Progenitor cell of endocrine pancreas (in vitro differentiated cells): ENCODE data around the gene HIF3A. TPM values are rescaled to one million over a fixed set of nuclear protein-coding genes. Genes with fewer than 3 reads are reported as not detected.

Experiments
- DNase-seq: peaks from one replicate; pipeline ENCODE4 v3.0.0; 2021; ENCODE audit warnings: low spot score; ENCODE audit not compliant: unreplicated experiment
- H3K27ac Mint-ChIP-seq: 2 replicates; pipeline ENCODE4 v1.8.0; 2021; ENCODE audit warnings: mild to moderate bottlenecking, moderate library complexity, mixed read lengths
- H3K27me3 Mint-ChIP-seq: 2 replicates; pipeline ENCODE4 v1.8.0; 2021; ENCODE audit warnings: mixed read lengths
- H3K36me3 Mint-ChIP-seq: 2 replicates; pipeline ENCODE4 v1.8.0; 2022; ENCODE audit warnings: mixed read lengths; ENCODE audit not compliant: insufficient read depth
- H3K4me1 Mint-ChIP-seq: 2 replicates; pipeline ENCODE4 v1.8.0; 2021; ENCODE audit warnings: low read depth, mixed read lengths
- H3K4me3 Mint-ChIP-seq: 2 replicates; pipeline ENCODE4 v1.8.0; 2021; ENCODE audit warnings: low read depth, mild to moderate bottlenecking, moderate library complexity, mixed read lengths
- H3K9me3 Mint-ChIP-seq: 2 replicates; pipeline ENCODE4 v1.8.0; 2021; ENCODE audit warnings: low read depth, mixed read lengths
- total RNA-seq: library from RNA; stranded (reverse); gene quantifications from 2 replicates; pipeline ENCODE4 v1.2.1, GENCODE V29; 2021
- TF ChIP-seq, protein P1 (sequence below): fragments of 200-600 bp; sonication (generic); IDR thresholded peaks from one replicate; pipeline ENCODE4 v1.5.0; 2021; ENCODE audit warnings: antibody characterized with exemption, mild to moderate bottlenecking; ENCODE audit not compliant: unreplicated experiment

Gene HIF3A
- total RNA-seq, 1 donor from 2014 or later: 37.6 TPM

DNA sequence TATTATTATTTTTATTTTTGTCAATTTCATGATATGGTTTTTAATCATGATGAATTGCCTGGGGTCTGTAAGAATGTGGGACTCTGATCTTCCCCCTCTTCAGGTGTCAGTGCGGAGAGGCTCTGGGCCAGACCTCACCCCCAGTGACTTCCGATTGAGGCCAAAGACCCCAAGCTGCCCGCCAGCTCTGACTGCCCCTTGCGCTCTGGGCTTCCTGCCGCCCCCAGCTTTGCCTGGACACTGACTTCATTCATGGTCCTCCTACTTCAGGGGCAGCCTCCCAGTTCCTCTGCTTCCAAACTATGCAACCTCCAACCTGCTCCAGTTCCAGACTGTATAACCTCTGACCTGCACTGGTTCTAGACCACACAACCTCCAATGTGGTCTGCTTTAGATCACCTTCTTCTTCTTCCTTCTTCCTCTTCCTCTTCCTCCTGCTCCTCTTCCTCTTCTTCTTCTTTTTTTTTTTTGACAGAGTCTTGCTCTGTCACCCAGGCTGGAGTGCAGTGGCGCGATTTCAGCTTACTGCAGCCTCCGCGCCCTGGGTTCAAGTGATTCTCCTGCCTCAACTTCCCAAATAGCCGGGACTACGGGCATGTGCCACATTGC, 43.3 kb downstream of the HIF3A start:
- Mint-ChIP-seq H3K27ac (no peak overlapping the region), H3K9me3 (no peaks in the 10 kb centered on the region), H3K4me1 (no peaks in the 10 kb centered on the region), H3K4me3 (no peak overlapping the region), H3K36me3 (peaks cover 10% of the 10 kb centered on the region), H3K27me3 (no peaks in the 10 kb centered on the region)
- DNase-seq: no peak
- TF ChIP-seq, protein P1, sequence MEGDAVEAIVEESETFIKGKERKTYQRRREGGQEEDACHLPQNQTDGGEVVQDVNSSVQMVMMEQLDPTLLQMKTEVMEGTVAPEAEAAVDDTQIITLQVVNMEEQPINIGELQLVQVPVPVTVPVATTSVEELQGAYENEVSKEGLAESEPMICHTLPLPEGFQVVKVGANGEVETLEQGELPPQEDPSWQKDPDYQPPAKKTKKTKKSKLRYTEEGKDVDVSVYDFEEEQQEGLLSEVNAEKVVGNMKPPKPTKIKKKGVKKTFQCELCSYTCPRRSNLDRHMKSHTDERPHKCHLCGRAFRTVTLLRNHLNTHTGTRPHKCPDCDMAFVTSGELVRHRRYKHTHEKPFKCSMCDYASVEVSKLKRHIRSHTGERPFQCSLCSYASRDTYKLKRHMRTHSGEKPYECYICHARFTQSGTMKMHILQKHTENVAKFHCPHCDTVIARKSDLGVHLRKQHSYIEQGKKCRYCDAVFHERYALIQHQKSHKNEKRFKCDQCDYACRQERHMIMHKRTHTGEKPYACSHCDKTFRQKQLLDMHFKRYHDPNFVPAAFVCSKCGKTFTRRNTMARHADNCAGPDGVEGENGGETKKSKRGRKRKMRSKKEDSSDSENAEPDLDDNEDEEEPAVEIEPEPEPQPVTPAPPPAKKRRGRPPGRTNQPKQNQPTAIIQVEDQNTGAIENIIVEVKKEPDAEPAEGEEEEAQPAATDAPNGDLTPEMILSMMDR: no peak

DNA sequence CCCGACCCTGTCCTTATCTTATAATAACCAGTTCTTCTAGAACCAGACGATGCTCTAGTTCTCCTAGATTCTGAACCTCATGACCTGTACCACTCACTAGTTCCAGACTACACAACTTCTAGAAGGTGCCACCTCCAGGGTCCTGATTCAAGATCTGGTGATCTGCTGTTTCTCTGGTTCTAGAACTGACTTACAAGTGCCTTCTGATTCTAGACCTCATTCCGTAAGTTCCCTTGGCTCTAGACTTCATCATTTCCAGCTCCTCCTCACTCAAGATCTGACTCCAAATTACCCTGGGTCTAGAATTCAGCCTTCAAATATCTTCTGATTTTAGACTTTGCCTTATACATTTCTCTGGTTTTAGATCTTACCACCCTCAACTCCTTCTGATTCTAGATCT, 45.1 kb downstream of the HIF3A start:
- Mint-ChIP-seq H3K4me1 (no peaks in the 10 kb centered on the region), H3K4me3 (no peak overlapping the region), H3K27ac (no peak overlapping the region), H3K9me3 (no peaks in the 10 kb centered on the region), H3K27me3 (no peaks in the 10 kb centered on the region), H3K36me3 (peaks cover 10% of the 10 kb centered on the region)
- DNase-seq: no peak
- TF ChIP-seq, protein P1: no peak

DNA sequence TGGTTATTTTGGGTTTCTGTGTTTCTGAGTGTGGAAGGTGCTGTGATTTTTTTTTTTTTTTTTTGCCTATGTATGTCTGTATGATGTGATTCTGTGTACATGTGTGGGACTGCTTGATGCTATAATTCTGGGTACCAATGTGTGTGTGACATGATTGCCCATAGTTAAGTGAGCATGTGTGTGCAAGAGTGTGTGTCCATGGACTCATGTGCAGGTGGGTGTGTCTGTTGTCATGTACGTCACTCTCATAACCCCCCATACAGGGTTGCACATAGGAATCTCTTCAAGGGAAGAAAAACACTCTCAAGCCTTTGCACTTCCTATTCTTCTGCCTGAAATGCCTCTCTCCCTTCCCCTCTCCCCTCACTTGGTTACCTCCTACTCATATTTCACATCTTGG, 47.5 kb downstream of the HIF3A start:
- no peaks in the 10 kb centered on the region for H3K27me3 Mint-ChIP-seq
- peaks cover 12% of the 10 kb centered on the region for H3K36me3 Mint-ChIP-seq
- H3K27ac Mint-ChIP-seq: no peak overlapping the region
- no peak for DNase-seq
- TF ChIP-seq, protein P1: no peak
- H3K9me3 Mint-ChIP-seq: no peaks in the 10 kb centered on the region
- H3K4me3 Mint-ChIP-seq: no peak overlapping the region
- peaks cover 15% of the 10 kb centered on the region for H3K4me1 Mint-ChIP-seq

DNA sequence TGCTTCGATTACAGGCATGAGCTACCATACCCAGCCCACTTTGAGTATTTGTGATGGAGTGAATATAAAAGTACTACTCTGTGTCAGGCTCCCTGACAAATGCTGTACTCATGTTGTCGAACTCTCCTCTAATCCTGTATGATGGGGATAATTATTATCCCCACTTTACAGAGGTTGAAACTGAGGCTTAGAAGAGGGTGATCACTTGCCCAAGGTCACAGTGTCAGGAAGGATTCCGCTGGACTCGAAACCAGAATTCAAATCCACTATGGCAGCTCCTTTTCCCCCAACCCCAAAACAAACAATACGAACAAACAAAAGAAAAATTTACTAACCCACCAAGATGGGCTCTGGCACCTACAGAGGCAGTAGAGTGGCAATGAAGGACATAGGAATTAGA, 48.3 kb downstream of the HIF3A start:
- Mint-ChIP-seq H3K36me3 (peaks cover 13% of the 10 kb centered on the region), H3K9me3 (no peaks in the 10 kb centered on the region), H3K4me3 (no peak overlapping the region), H3K4me1 (peaks cover 20% of the 10 kb centered on the region), H3K27ac (no peak overlapping the region), H3K27me3 (no peaks in the 10 kb centered on the region)
- DNase-seq: no peak
- TF ChIP-seq, protein P1: no peak

DNA sequence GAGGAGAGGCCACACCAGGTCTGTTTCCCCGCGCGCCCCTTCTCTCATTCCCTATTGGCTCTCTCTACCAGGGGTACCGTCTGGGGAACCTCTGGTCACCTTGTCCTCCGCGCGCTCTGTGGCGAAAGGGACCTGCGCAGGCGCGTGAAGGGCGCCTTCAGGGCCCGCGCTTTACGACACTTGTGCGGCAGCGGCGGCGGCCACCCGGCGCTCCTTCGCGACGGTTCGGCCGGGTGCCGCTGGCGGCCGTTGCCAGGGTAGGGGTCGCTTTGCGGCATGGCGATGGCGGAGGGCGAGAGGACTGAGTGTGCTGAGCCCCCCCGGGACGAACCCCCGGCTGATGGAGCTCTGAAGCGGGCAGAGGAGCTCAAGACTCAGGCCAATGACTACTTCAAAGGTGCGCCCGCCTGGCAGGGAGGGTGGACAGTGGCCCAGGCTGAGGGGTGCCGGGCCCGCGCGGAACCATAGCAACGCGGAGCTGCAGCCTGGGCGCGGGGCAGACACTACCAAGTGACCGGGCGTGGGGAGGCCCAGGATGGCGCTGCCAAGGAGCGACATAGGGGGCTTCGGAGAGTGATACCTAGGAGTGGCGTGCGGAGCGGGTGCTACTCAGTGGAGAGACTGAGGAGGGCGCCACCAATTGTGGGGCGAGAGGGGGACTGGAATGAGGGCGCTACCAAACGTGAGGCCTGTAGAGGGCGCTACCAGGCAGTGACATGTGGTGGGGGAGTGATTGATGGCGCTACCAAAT, 50.2 kb downstream of the HIF3A start, which contains the start of gene PPP5C:
Gene PPP5C (plus strand): TSS at position 267 of the 751 bp plus-strand sequence. CDS start 10 bp downstream, at position 277.
- TF ChIP-seq, protein P1: peak; percentile 77
- H3K36me3 Mint-ChIP-seq: peaks cover 4% of the 10 kb centered on the region
- peak within 1 kb of the TSS; percentile 93 for H3K27ac Mint-ChIP-seq
- H3K4me3 Mint-ChIP-seq: peak within 1 kb of the TSS; percentile 97
- peaks cover 20% of the 10 kb centered on the region for H3K4me1 Mint-ChIP-seq
- H3K27me3 Mint-ChIP-seq: no peaks in the 10 kb centered on the region
- no peaks in the 10 kb centered on the region for H3K9me3 Mint-ChIP-seq
- peak; percentile 92 for DNase-seq
